Lower lobe of right lung (tissue), 2 donors: Measurements from ENCODE around the gene UBE2M. TPM values are rescaled to one million over a fixed set of nuclear protein-coding genes. Genes with fewer than 3 reads are reported as not detected.

Source experiments
- ATAC-seq, 2 donors: fragments of 200-7000 bp; cut with Tn5 transposase; one replicate each; pipeline ENCODE4 v1.9.1; 2020 to 2022; ENCODE audit warnings: mild to moderate bottlenecking in 2 of 2, moderate library complexity in 2 of 2
- DNase-seq: peaks from one replicate; pipeline ENCODE4 v3.0.0-alpha.2; 2020
- H3K27ac ChIP-seq: fragments of 200-600 bp; one replicate; pipeline ENCODE4 v1.8.0; 2022
- H3K27me3 ChIP-seq: fragments of 200-600 bp; one replicate; pipeline ENCODE4 v1.8.0; 2022; ENCODE audit warnings: low read depth
- H3K36me3 ChIP-seq: fragments of 200-600 bp; one replicate; pipeline ENCODE4 v1.8.0; 2022; ENCODE audit warnings: mild to moderate bottlenecking
- H3K4me1 ChIP-seq: fragments of 200-600 bp; one replicate; pipeline ENCODE4 v1.8.0; 2022
- H3K4me3 ChIP-seq: fragments of 200-600 bp; one replicate; pipeline ENCODE4 v1.8.0; 2022; ENCODE audit warnings: mild to moderate bottlenecking
- H3K9me3 ChIP-seq: fragments of 200-600 bp; one replicate; pipeline ENCODE4 v1.8.0; 2022
- intact Hi-C: fragments of 100-400 bp; cut with DNase I; formaldehyde crosslinking; loops from one replicate; pipeline ENCODE4 v1.11.0; 2022
- total RNA-seq: library from RNA; stranded (reverse); fragmentation: NEBNext Ultra II Directional; extraction: Animal tissue kit (Norgen Biotek cat#: 25700); gene quantifications from one replicate; pipeline ENCODE4 v1.2.1, GENCODE V29; 2021
- TF ChIP-seq, protein P1 (sequence below): fragments of 200-600 bp; IDR thresholded peaks from one replicate; pipeline ENCODE4 v1.8.0; 2022; ENCODE audit warnings: antibody characterized with exemption, mild to moderate bottlenecking
- donor health status: DM: no; HTN: yes; CAD: no; lungs with severe emphysema.

Gene UBE2M
- total RNA-seq, 1 donor from 2014 or later: 50.4 TPM

- TF ChIP-seq, protein P1, sequence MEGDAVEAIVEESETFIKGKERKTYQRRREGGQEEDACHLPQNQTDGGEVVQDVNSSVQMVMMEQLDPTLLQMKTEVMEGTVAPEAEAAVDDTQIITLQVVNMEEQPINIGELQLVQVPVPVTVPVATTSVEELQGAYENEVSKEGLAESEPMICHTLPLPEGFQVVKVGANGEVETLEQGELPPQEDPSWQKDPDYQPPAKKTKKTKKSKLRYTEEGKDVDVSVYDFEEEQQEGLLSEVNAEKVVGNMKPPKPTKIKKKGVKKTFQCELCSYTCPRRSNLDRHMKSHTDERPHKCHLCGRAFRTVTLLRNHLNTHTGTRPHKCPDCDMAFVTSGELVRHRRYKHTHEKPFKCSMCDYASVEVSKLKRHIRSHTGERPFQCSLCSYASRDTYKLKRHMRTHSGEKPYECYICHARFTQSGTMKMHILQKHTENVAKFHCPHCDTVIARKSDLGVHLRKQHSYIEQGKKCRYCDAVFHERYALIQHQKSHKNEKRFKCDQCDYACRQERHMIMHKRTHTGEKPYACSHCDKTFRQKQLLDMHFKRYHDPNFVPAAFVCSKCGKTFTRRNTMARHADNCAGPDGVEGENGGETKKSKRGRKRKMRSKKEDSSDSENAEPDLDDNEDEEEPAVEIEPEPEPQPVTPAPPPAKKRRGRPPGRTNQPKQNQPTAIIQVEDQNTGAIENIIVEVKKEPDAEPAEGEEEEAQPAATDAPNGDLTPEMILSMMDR: no peak
Observed at GRCh38 chr19:58584498-58585441, 26.4 kb upstream of the UBE2M start.

GRCh38 chr19:58582985-58583384 lies 24.6 kb upstream of the UBE2M start:
- no peak for ATAC-seq
- H3K4me3 ChIP-seq: no peak overlapping the region
- peaks cover 33% of the 10 kb centered on the region for H3K36me3 ChIP-seq
- no peak for DNase-seq
- no peak overlapping the region for H3K27ac ChIP-seq
- H3K9me3 ChIP-seq: no peaks in the 10 kb centered on the region
- TF ChIP-seq, protein P1: no peak
- H3K4me1 ChIP-seq: peaks cover 8% of the 10 kb centered on the region
- no peaks in the 10 kb centered on the region for H3K27me3 ChIP-seq
- intact Hi-C loops: no loop called here

More at GRCh38 chr19:58584498-58585441, 26.4 kb upstream of the UBE2M start:
- Histone ChIP-seq H3K9me3 (no peaks in the 10 kb centered on the region), H3K27ac (no peak overlapping the region), H3K36me3 (peaks cover 33% of the 10 kb centered on the region), H3K4me3 (no peak overlapping the region), H3K4me1 (peaks cover 8% of the 10 kb centered on the region), H3K27me3 (no peaks in the 10 kb centered on the region)
- intact Hi-C loops: no loop called here
- DNase-seq (no peak), ATAC-seq (no peak)

DNA sequence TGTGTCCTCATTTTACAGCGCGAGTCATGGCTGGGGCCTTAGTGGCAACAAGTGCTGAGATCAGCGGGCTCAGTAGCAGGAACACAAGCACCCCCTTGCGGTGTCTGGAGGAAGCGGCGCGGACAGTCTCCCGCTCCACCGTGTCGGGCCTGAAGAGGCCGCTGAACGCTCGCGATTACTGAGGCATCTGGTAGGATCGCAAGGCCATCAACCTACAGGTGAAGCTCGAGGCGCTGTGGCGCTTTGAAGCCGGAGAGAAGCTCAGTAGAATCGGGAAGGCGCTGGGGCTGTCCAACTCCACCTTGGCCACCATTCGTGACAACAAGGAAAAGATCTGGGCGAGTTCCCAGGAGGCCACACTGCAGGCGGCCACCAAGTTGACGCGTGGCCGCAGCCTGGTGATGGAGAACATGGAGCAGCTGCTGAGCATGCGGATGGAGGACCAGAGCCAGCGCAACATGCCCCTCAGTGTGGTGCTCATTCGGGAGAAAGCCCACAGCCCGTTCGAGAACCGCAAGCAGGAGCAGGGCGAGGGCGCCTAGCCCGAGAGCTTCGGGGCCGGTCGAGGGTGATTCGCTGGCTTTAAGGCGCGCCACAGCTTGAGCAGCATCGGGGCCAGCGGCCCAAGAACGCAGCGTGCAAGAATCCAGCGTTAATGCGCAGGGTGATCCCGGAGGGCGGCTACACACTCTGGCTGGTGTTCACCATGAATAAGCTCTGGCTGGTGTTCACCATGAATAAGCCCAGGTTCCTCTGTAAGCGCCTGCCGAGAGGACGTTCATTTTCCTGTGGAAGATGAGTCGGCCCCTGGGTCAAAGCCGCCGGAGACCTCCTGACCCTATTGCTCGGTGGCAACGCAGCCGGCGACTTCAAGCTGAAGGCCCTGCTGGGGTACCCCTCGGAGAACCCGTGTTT lies 23.1 kb upstream of the UBE2M start:
- TF ChIP-seq, protein P1: peak; percentile 94
- peak; percentile 96 to 97 for ATAC-seq
- Histone ChIP-seq H3K9me3 (no peaks in the 10 kb centered on the region), H3K4me1 (peaks cover 13% of the 10 kb centered on the region), H3K27ac (peak overlapping the region; percentile 70), H3K27me3 (no peaks in the 10 kb centered on the region), H3K4me3 (no peak overlapping the region), H3K36me3 (peaks cover 33% of the 10 kb centered on the region)
- DNase-seq: peak; percentile 92
- intact Hi-C loops: no loop called here

- no peaks in the 10 kb centered on the region for H3K9me3 ChIP-seq
- intact Hi-C loops: no loop called here
- H3K36me3 ChIP-seq: peaks cover 33% of the 10 kb centered on the region
- TF ChIP-seq, protein P1: no peak
- DNase-seq (no peak), ATAC-seq (no peak)
- no peak overlapping the region for H3K4me3 ChIP-seq
- H3K27ac ChIP-seq: no peak overlapping the region
- H3K27me3 ChIP-seq: no peaks in the 10 kb centered on the region
- peaks cover 15% of the 10 kb centered on the region for H3K4me1 ChIP-seq
Observed at GRCh38 chr19:58579473-58580142, 21.2 kb upstream of the UBE2M start.
